CD14-positive monocyte (primary cell): Measurements from ENCODE around the gene SCAF4. TPM values are rescaled to one million over a fixed set of nuclear protein-coding genes. Genes with fewer than 3 reads are reported as not detected.

ENCODE experiments used
- DNase-seq, 3 donors: peaks; one replicate each; pipeline ENCODE4 v3.0.0-alpha.2; 2011 to 2022
- H2AFZ ChIP-seq: 2 replicates; pipeline ENCODE4 v1.6.0; 2012; ENCODE audit warnings: mild to moderate bottlenecking, low read depth, low read length, inconsistent platforms; ENCODE audit not compliant: insufficient read depth, poor library complexity, severe bottlenecking
- H3K27ac ChIP-seq, 2 donors: 1 replicate in 1 of 2; 2 replicates in 1 of 2; pipeline ENCODE4 v1.5.1; 2012 to 2013; ENCODE audit warnings: low read length in 2 of 2, control low read depth in 1 of 2, inconsistent platforms in 1 of 2, low read depth in 1 of 2, mild to moderate bottlenecking in 1 of 2
- H3K27me3 ChIP-seq, 2 donors: one replicate each; pipeline versions ENCODE4 v1.6.0 to v1.6.1; 2011 to 2013; ENCODE audit warnings: low read length in 2 of 2; ENCODE audit not compliant: control insufficient read depth in 2 of 2, insufficient read depth in 2 of 2
- H3K36me3 ChIP-seq, 2 donors: replicated peaks in 1 of 2; 1 replicate in 1 of 2; 2 replicates in 1 of 2; pipeline versions ENCODE4 v1.5.1 to v1.6.1; 2012 to 2013; ENCODE audit warnings: low read length in 2 of 2, control low read depth in 1 of 2, inconsistent platforms in 1 of 2, mild to moderate bottlenecking in 1 of 2; ENCODE audit not compliant: insufficient read depth in 2 of 2, control insufficient read depth in 1 of 2
- H3K4me1 ChIP-seq, 2 donors: 1 replicate in 1 of 2; 2 replicates in 1 of 2; pipeline versions ENCODE4 v1.5.1 to v1.6.1; 2012 to 2013; ENCODE audit warnings: low read length in 2 of 2, control low read depth in 1 of 2, inconsistent platforms in 1 of 2, mild to moderate bottlenecking in 1 of 2, moderate library complexity in 1 of 2; ENCODE audit not compliant: insufficient read depth in 2 of 2, control insufficient read depth in 1 of 2
- H3K4me2 ChIP-seq: replicated peaks from 2 replicates; pipeline ENCODE3; 2012; ENCODE audit warnings: low read length, moderate library complexity, mild to moderate bottlenecking; ENCODE audit not compliant: poor library complexity, severe bottlenecking; ENCODE audit errors: extremely low read depth
- H3K4me3 ChIP-seq, 3 experiments: fragments of 200-600 bp in 1 of 3; sonication (generic) in 1 of 3; replicated peaks in 1 of 3; 1 replicate in 2 of 3; 2 replicates in 1 of 3; pipeline ENCODE4 v1.5.1; 2011 to 2013; ENCODE audit warnings: low read length in 3 of 3, mild to moderate bottlenecking in 3 of 3, control low read depth in 2 of 3, low read depth in 2 of 3, inconsistent platforms in 1 of 3, moderate library complexity in 1 of 3
- H3K79me2 ChIP-seq: 2 replicates; pipeline ENCODE4 v1.6.0; 2012; ENCODE audit warnings: mild to moderate bottlenecking, control low read depth, inconsistent platforms, low read length, moderate library complexity; ENCODE audit not compliant: insufficient read depth
- H3K9ac ChIP-seq: 2 replicates; pipeline ENCODE4 v1.6.0; 2017; ENCODE audit warnings: low read length, mild to moderate bottlenecking; ENCODE audit not compliant: insufficient read depth, poor library complexity, severe bottlenecking
- H3K9me3 ChIP-seq, 2 donors: replicated peaks in 1 of 2; 1 replicate in 1 of 2; 2 replicates in 1 of 2; pipeline versions ENCODE4 v1.5.1 to v1.6.1; 2012 to 2013; ENCODE audit warnings: low read length in 2 of 2, control low read depth in 1 of 2; ENCODE audit not compliant: control insufficient read depth in 1 of 2, insufficient read depth in 1 of 2
- H4K20me1 ChIP-seq: 2 replicates; pipeline ENCODE4 v1.6.0; 2012; ENCODE audit warnings: mild to moderate bottlenecking, low read length, control low read depth, moderate library complexity; ENCODE audit not compliant: insufficient read depth
- H3K27ac Mint-ChIP-seq, 7 donors: one replicate each; pipeline ENCODE4 v1.8.0; 2020; ENCODE audit warnings: mild to moderate bottlenecking in 7 of 7, mixed read lengths in 7 of 7, moderate library complexity in 6 of 7, inconsistent platforms in 2 of 7
- H3K27me3 Mint-ChIP-seq, 3 donors: one replicate each; pipeline ENCODE4 v1.8.0; 2021 to 2022; ENCODE audit warnings: low read depth in 3 of 3, mild to moderate bottlenecking in 3 of 3, mixed read lengths in 3 of 3, moderate library complexity in 3 of 3, inconsistent platforms in 1 of 3
- H3K36me3 Mint-ChIP-seq, 2 donors: one replicate each; pipeline ENCODE4 v1.8.0; 2020; ENCODE audit warnings: mixed read lengths in 2 of 2, inconsistent platforms in 1 of 2, mild to moderate bottlenecking in 1 of 2
- H3K4me1 Mint-ChIP-seq: one replicate; pipeline ENCODE4 v1.8.0; 2020; ENCODE audit warnings: mild to moderate bottlenecking, mixed read lengths
- H3K4me3 Mint-ChIP-seq, 2 donors: one replicate each; pipeline ENCODE4 v1.8.0; 2020; ENCODE audit warnings: mild to moderate bottlenecking in 2 of 2, mixed read lengths in 2 of 2, moderate library complexity in 1 of 2
- H3K9me3 Mint-ChIP-seq, 7 donors: one replicate each; pipeline ENCODE4 v1.8.0; 2020 to 2022; ENCODE audit warnings: mixed read lengths in 7 of 7, mild to moderate bottlenecking in 6 of 7, moderate library complexity in 6 of 7, inconsistent platforms in 2 of 7
- WGBS: methylation state at CpG from one replicate; pipeline ENCODE4 v1.1.5; 2013; ENCODE audit warnings: missing lambda C conversion rate; ENCODE audit not compliant: insufficient coverage; 5-methylcytosine and 5-hydroxymethylcytosine counted together
- intact Hi-C, 2 donors: fragments of 100-400 bp; cut with micrococcal nuclease; formaldehyde crosslinking; loops; one replicate each; pipeline versions ENCODE4 v1.15.0 to v1.15.1; 2023
- polyA plus RNA-seq, 3 donors: library from polyadenylated mRNA; depleted of rRNA in 1 of 3; unstranded in 2 of 3; stranded (reverse) in 1 of 3; fragments of 300-500 nt in 2 of 3; fragments of >200 nt in 1 of 3; fragmentation: Illumina TruSeq in 2 of 3; gene quantifications; 1 replicate in 2 of 3; 2 replicates in 1 of 3; pipeline ENCODE4 v1.2.3, GENCODE V29; 2012 to 2021
- TF ChIP-seq, protein P1 (sequence below): fragments of 200-600 bp; IDR thresholded peaks from one replicate; pipeline ENCODE4 v1.8.0; 2022; ENCODE audit warnings: antibody characterized with exemption, mild to moderate bottlenecking

SCAF4 gene
- polyA plus RNA-seq, 3 donors = 4.6 to 28.7 (median 11.3) TPM

DNA sequence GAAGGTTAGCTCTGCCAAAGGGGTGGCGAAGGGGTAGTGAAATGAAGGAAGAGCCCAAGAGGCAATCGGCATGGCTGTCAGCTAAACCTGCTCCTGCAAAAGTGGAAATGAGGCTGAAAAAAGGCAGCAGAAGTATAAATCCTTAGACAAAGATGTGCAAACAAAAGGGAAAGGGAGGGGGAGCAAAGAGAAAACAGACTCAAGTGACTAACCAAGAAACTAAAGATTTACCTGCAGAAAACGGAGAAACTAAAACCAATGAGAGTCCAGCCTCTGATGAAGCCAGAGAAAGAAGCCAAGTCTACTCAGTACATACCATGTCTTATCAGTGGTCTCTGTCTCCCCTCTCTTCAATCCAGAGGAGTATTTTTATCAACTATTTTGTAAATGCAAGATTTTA is 25.4 kb downstream of the SCAF4 start:
- H3K36me3 Mint-ChIP-seq = peaks cover 19 to 27% of the 10 kb centered on the region in 2 donors
- WGBS = 100% methylated on average over 1 of the region's 3 CpGs
- intact Hi-C loops = no loop called here
- Histone ChIP-seq H4K20me1 (peaks cover 98% of the 10 kb centered on the region), H3K4me2 (no peak overlapping the region), H3K79me2 (peaks cover 83% of the 10 kb centered on the region), H3K4me3 (no peak overlapping the region), H3K9ac (no peak overlapping the region), H3K27ac (peak overlapping the region in 1 of 2 donors; percentile 39), H3K27me3 (no peaks in the 10 kb centered on the region), H3K36me3 (peaks cover 22 to 45% of the 10 kb centered on the region in 2 donors), H3K9me3 (no peaks in the 10 kb centered on the region), H3K4me1 (no peaks in the 10 kb centered on the region), H2AFZ (no peak overlapping the region)
- no peak overlapping the region for H3K4me3 Mint-ChIP-seq
- DNase-seq = no peak
- H3K4me1 Mint-ChIP-seq = peaks cover 25% of the 10 kb centered on the region
- H3K27me3 Mint-ChIP-seq = no peaks in the 10 kb centered on the region
- TF ChIP-seq, protein P1, sequence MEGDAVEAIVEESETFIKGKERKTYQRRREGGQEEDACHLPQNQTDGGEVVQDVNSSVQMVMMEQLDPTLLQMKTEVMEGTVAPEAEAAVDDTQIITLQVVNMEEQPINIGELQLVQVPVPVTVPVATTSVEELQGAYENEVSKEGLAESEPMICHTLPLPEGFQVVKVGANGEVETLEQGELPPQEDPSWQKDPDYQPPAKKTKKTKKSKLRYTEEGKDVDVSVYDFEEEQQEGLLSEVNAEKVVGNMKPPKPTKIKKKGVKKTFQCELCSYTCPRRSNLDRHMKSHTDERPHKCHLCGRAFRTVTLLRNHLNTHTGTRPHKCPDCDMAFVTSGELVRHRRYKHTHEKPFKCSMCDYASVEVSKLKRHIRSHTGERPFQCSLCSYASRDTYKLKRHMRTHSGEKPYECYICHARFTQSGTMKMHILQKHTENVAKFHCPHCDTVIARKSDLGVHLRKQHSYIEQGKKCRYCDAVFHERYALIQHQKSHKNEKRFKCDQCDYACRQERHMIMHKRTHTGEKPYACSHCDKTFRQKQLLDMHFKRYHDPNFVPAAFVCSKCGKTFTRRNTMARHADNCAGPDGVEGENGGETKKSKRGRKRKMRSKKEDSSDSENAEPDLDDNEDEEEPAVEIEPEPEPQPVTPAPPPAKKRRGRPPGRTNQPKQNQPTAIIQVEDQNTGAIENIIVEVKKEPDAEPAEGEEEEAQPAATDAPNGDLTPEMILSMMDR = no peak
- H3K9me3 Mint-ChIP-seq = no peaks in the 10 kb centered on the region
- H3K27ac Mint-ChIP-seq = peak overlapping the region in 3 of 7 donors; percentile 7 to 41 (median 38)

GRCh38 chr21:31700040-31700439 is 31.9 kb downstream of the SCAF4 start:
- no peaks in the 10 kb centered on the region for H3K4me1 Mint-ChIP-seq
- Histone ChIP-seq H3K36me3 (peaks cover 79 to 99% of the 10 kb centered on the region in 2 donors), H3K27ac (no peak overlapping the region), H3K79me2 (peaks cover 18% of the 10 kb centered on the region), H3K4me2 (no peak overlapping the region), H3K4me3 (no peak overlapping the region), H4K20me1 (peaks cover 58% of the 10 kb centered on the region), H3K27me3 (no peaks in the 10 kb centered on the region), H3K9ac (no peak overlapping the region), H3K9me3 (no peaks in the 10 kb centered on the region), H2AFZ (no peak overlapping the region), H3K4me1 (no peaks in the 10 kb centered on the region)
- H3K27me3 Mint-ChIP-seq = no peaks in the 10 kb centered on the region
- no peak overlapping the region for H3K27ac Mint-ChIP-seq
- no peaks in the 10 kb centered on the region for H3K9me3 Mint-ChIP-seq
- DNase-seq = no peak
- peaks cover 63 to 76% of the 10 kb centered on the region in 2 donors for H3K36me3 Mint-ChIP-seq
- TF ChIP-seq, protein P1 = no peak
- intact Hi-C loops = no loop called here
- WGBS = no CpG with 5 or more reads among the region's 3 CpGs
- H3K4me3 Mint-ChIP-seq = no peak overlapping the region
